ENCODE measurements around the gene ERCC2.

GRCh38 chr19:45311621-45312020 is 58.8 kb downstream of the ERCC2 start:
- TF ChIP-seq CTCF (IDR thresholded peaks at IDR 0.05), result no peak
- TF ChIP-seq EZH2 (IDR thresholded peaks at IDR 0.05), result no peak
